IMR-90 (cell line): Measurements from ENCODE around the gene NOL4L. TPM values are rescaled to one million over a fixed set of nuclear protein-coding genes. Genes with fewer than 3 reads are reported as not detected.

ENCODE experiments used
- ATAC-seq: fragments of 200-7000 bp; cut with Tn5 transposase; 2 replicates; pipeline ENCODE4 v1.9.1; 2020; ENCODE audit warnings: low read depth, mild to moderate bottlenecking, moderate library complexity
- BruUV-seq: library from RNA; stranded (reverse); fragments of 400-500 nt; replicated peaks from 2 replicates; lab custom pipeline; 2021; lab: Mats Ljungman, UMichigan
- CTCF ChIA-PET: fragments of 300-600 bp; formaldehyde crosslinking; extraction: SDS; loops from one replicate; lab custom pipeline; 2021; ENCODE audit warnings: antibody characterized with exemption; lab: Yijun Ruan, JAX
- POLR2A ChIA-PET: fragments of 300-600 bp; sonication (Branson Sonifier 250); formaldehyde crosslinking; loops from one replicate; lab custom pipeline; 2022; ENCODE audit warnings: antibody characterized with exemption; ENCODE audit not compliant: unreplicated experiment; lab: Charles Lee
- DNase-seq: peaks from one replicate; pipeline ENCODE4 v3.0.0; 2013
- H2AFZ ChIP-seq: replicated peaks from 2 replicates; pipeline ENCODE3; 2013; ENCODE audit warnings: low read length, mild to moderate bottlenecking; ENCODE audit not compliant: poor library complexity
- H2AK5ac ChIP-seq: 2 replicates; pipeline ENCODE4 v1.6.1; 2013; ENCODE audit warnings: low read depth, low read length, inconsistent platforms
- H2AK9ac ChIP-seq: replicated peaks from 2 replicates; pipeline ENCODE3; 2013; ENCODE audit warnings: mild to moderate bottlenecking, low read depth, low read length, moderate library complexity; ENCODE audit not compliant: poor library complexity
- H2BK120ac ChIP-seq: 2 replicates; pipeline ENCODE4 v1.6.1; 2013; ENCODE audit warnings: low read depth, low read length, inconsistent platforms
- H2BK15ac ChIP-seq: 3 replicates; pipeline ENCODE4 v1.6.1; 2013; ENCODE audit warnings: low read depth, low read length, inconsistent platforms
- H2BK20ac ChIP-seq: 2 replicates; pipeline ENCODE4 v1.6.1; 2013; ENCODE audit warnings: low read depth, mild to moderate bottlenecking, inconsistent platforms, low read length, moderate library complexity
- H2BK5ac ChIP-seq: 2 replicates; pipeline ENCODE4 v1.6.1; 2013; ENCODE audit warnings: mild to moderate bottlenecking, low read depth, low read length, inconsistent platforms; ENCODE audit not compliant: poor library complexity, severe bottlenecking
- H3K14ac ChIP-seq: replicated peaks from 2 replicates; pipeline ENCODE4 v1.6.1; 2013; ENCODE audit warnings: low read depth, low read length, inconsistent platforms
- H3K18ac ChIP-seq: 2 replicates; pipeline ENCODE4 v1.6.1; 2013; ENCODE audit warnings: low read depth, low read length, control low read depth
- H3K23ac ChIP-seq: 2 replicates; pipeline ENCODE4 v1.6.1; 2013; ENCODE audit warnings: low read depth, low read length, inconsistent platforms
- H3K27ac ChIP-seq: 2 replicates; pipeline ENCODE4 v1.5.1; 2013; ENCODE audit warnings: mild to moderate bottlenecking, control low read depth, low read length; ENCODE audit not compliant: insufficient read depth
- H3K27me3 ChIP-seq: 2 replicates; pipeline ENCODE4 v1.6.1; 2013; ENCODE audit warnings: low read length; ENCODE audit not compliant: control insufficient read depth, insufficient read depth
- H3K36me3 ChIP-seq: 2 replicates; pipeline ENCODE4 v1.6.1; 2013; ENCODE audit warnings: low read length, mixed read lengths; ENCODE audit not compliant: control insufficient read depth, insufficient read depth
- H3K4ac ChIP-seq: 2 replicates; pipeline ENCODE4 v1.6.1; 2013; ENCODE audit warnings: low read depth, low read length, inconsistent platforms
- H3K4me1 ChIP-seq: 2 replicates; pipeline ENCODE4 v1.6.1; 2013; ENCODE audit warnings: low read length, mixed read lengths; ENCODE audit not compliant: control insufficient read depth, insufficient read depth
- H3K4me2 ChIP-seq: 2 replicates; pipeline ENCODE4 v1.6.1; 2013; ENCODE audit warnings: low read depth, mild to moderate bottlenecking, control low read depth, low read length, moderate library complexity
- H3K4me3 ChIP-seq: 2 replicates; pipeline ENCODE4 v1.5.1; 2013; ENCODE audit warnings: low read depth, mild to moderate bottlenecking, control low read depth, low read length, moderate library complexity; ENCODE audit not compliant: insufficient read depth
- H3K56ac ChIP-seq: 2 replicates; pipeline ENCODE4 v1.6.1; 2013; ENCODE audit warnings: low read length, inconsistent platforms; ENCODE audit not compliant: insufficient read depth; ENCODE audit errors: extremely low read depth
- H3K79me1 ChIP-seq, 2 experiments: 2 replicates each; pipeline ENCODE4 v1.6.1; 2013; ENCODE audit warnings: low read length in 2 of 2, inconsistent platforms in 1 of 2, low read depth in 1 of 2
- H3K9ac ChIP-seq: 2 replicates; pipeline ENCODE4 v1.6.1; 2013; ENCODE audit warnings: low read depth, low read length, control low read depth
- H3K9me1 ChIP-seq: 2 replicates; pipeline ENCODE4 v1.6.1; 2013; ENCODE audit warnings: low read length, inconsistent platforms; ENCODE audit not compliant: insufficient read depth
- H3K9me3 ChIP-seq: 2 replicates; pipeline ENCODE4 v1.6.1; 2013; ENCODE audit warnings: low read length; ENCODE audit not compliant: control insufficient read depth, insufficient read depth
- H4K20me1 ChIP-seq: 2 replicates; pipeline ENCODE4 v1.6.1; 2013; ENCODE audit warnings: low read length, inconsistent platforms; ENCODE audit not compliant: insufficient read depth
- H4K5ac ChIP-seq: 2 replicates; pipeline ENCODE4 v1.6.1; 2013; ENCODE audit warnings: mild to moderate bottlenecking, low read depth, low read length, control low read depth
- H4K8ac ChIP-seq, 2 experiments: 2 replicates each; pipeline ENCODE4 v1.6.1; 2013; ENCODE audit warnings: low read depth in 2 of 2, low read length in 2 of 2, control low read depth in 1 of 2, inconsistent platforms in 1 of 2
- H4K91ac ChIP-seq: 2 replicates; pipeline ENCODE4 v1.6.1; 2013; ENCODE audit warnings: low read depth, low read length, inconsistent platforms; ENCODE audit not compliant: insufficient read depth
- CEBPB ChIP-seq: IDR thresholded peaks from 2 replicates; pipeline ENCODE4 v1.6.1; 2012; ENCODE audit warnings: low read depth, low read length, improper control_type of control experiment
- FOS ChIP-seq: fragments of 150-350 bp; IDR thresholded peaks from 2 replicates; pipeline ENCODE4 v1.6.1; 2016; ENCODE audit warnings: low read depth, low read length
- MAZ ChIP-seq: IDR thresholded peaks from 2 replicates; pipeline ENCODE4 v1.6.1; 2012; ENCODE audit warnings: low read depth, mild to moderate bottlenecking, low read length, improper control_type of control experiment, moderate library complexity, borderline replicate concordance
- MXI1 ChIP-seq: IDR thresholded peaks from 2 replicates; pipeline ENCODE4 v1.6.1; 2012; ENCODE audit warnings: low read depth, mild to moderate bottlenecking, low read length, moderate library complexity, borderline replicate concordance
- POLR2A ChIP-seq: IDR thresholded peaks from 2 replicates; pipeline ENCODE4 v1.6.1; 2012; ENCODE audit warnings: mild to moderate bottlenecking, low read depth, low read length
- RAD21 ChIP-seq: IDR thresholded peaks from 2 replicates; pipeline ENCODE4 v1.6.1; 2012; ENCODE audit warnings: low read length, improper control_type of control experiment
- SMC3 ChIP-seq: fragments of 150-350 bp; IDR thresholded peaks from 2 replicates; pipeline ENCODE4 v1.6.1; 2016; ENCODE audit warnings: low read depth, mild to moderate bottlenecking, antibody characterized with exemption, low read length, moderate library complexity
- USF2 ChIP-seq: fragments of 150-350 bp; IDR thresholded peaks from 2 replicates; pipeline ENCODE4 v1.6.1; 2017; ENCODE audit warnings: mild to moderate bottlenecking, antibody characterized with exemption, low read length, low read depth
- WGBS, 2 experiments: methylation state at CpG; one replicate each; pipeline versions ENCODE4 v1.1.5 to v1.1.7; 2013; ENCODE audit warnings: missing lambda C conversion rate in 2 of 2; ENCODE audit not compliant: insufficient read length in 1 of 2; ENCODE audit errors: extremely low coverage in 2 of 2; 5-methylcytosine and 5-hydroxymethylcytosine counted together
- dilution Hi-C: fragments of 300-500 bp; cut with HindIII; formaldehyde crosslinking; loops from one replicate; pipeline ENCODE4 v1.14.3; 2018; ENCODE audit warnings: low sequenced_read_pairs; ENCODE audit not compliant: unreplicated experiment
- in situ Hi-C: fragments of 300-500 bp; cut with MboI; formaldehyde crosslinking; loops from 3 replicates; pipeline ENCODE4 v1.14.3; 2019; ENCODE audit warnings: low sequenced_read_pairs, inconsistent platforms, mixed read lengths
- intact Hi-C: fragments of 100-400 bp; cut with micrococcal nuclease; formaldehyde crosslinking; loops from 2 replicates; pipeline ENCODE4 v1.10.0; 2022
- polyA plus RNA-seq, 3 experiments: library from polyadenylated mRNA; depleted of rRNA; stranded (reverse); fragments of >200 nt; gene quantifications; 2 replicates each; pipeline ENCODE4 v1.2.3, GENCODE V29; 2012; ENCODE audit warnings: low replicate concordance in 1 of 3
- total RNA-seq: library from RNA; depleted of rRNA; stranded (reverse); fragments of >200 nt; gene quantifications from 2 replicates; pipeline ENCODE4 v1.2.3, GENCODE V29; 2012
- TF ChIP-seq, protein P1 (sequence below): conservative IDR thresholded peaks from 2 replicates; pipeline ENCODE4 v1.5.1; 2012; ENCODE audit warnings: mild to moderate bottlenecking, low read depth, low read length, improper control_type of control experiment

NOL4L gene
- total and polyA plus RNA-seq, 2 of the 4 experiments (the other 2 are of a cell fraction), result 4.7 to 13.3 TPM

GRCh38 chr20:32456869-32457478 lies 128.2 kb downstream of the NOL4L start:
- ATAC-seq (peak; percentile 82), DNase-seq (peak; percentile 17)
- intact Hi-C loops (no loop called here), dilution Hi-C loops (no loop called here), in situ Hi-C loops (no loop called here)
- H4K20me1 ChIP-seq, result peaks cover 24% of the 10 kb centered on the region
- ChIA-PET POLR2A (no interaction called here), CTCF (no interaction called here)
- peak overlapping the region in 1 of 2 experiments; percentile 35; a peak in 2 of 4 replicates for H4K8ac ChIP-seq
- H3K18ac ChIP-seq, result no peak overlapping the region
- peak overlapping the region; percentile 11 for H3K4me3 ChIP-seq
- peak overlapping the region; percentile 76; the same call in 1 of the 2 replicates for H3K4me2 ChIP-seq
- H3K27ac ChIP-seq, result peak overlapping the region; percentile 27
- no peak overlapping the region for H3K56ac ChIP-seq
- no peak overlapping the region for H2BK120ac ChIP-seq
- no peak overlapping the region for H4K5ac ChIP-seq
- H2AFZ ChIP-seq, result peak overlapping the region; percentile 83
- TF ChIP-seq FOS, result no peak
- TF ChIP-seq POLR2A, result no peak
- TF ChIP-seq SMC3, result peak; percentile 53
- TF ChIP-seq USF2, result no peak
- no peak for TF ChIP-seq CEBPB
- no peak for TF ChIP-seq MAZ
- TF ChIP-seq, protein P1, sequence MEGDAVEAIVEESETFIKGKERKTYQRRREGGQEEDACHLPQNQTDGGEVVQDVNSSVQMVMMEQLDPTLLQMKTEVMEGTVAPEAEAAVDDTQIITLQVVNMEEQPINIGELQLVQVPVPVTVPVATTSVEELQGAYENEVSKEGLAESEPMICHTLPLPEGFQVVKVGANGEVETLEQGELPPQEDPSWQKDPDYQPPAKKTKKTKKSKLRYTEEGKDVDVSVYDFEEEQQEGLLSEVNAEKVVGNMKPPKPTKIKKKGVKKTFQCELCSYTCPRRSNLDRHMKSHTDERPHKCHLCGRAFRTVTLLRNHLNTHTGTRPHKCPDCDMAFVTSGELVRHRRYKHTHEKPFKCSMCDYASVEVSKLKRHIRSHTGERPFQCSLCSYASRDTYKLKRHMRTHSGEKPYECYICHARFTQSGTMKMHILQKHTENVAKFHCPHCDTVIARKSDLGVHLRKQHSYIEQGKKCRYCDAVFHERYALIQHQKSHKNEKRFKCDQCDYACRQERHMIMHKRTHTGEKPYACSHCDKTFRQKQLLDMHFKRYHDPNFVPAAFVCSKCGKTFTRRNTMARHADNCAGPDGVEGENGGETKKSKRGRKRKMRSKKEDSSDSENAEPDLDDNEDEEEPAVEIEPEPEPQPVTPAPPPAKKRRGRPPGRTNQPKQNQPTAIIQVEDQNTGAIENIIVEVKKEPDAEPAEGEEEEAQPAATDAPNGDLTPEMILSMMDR, result peak; percentile 79
- peak; percentile 70 for TF ChIP-seq RAD21
- no peak for TF ChIP-seq MXI1
- H3K27me3 ChIP-seq, result no peaks in the 10 kb centered on the region
- peak overlapping the region; percentile 60 for H2AK9ac ChIP-seq
- BruUV-seq, result no TSS peak
- H3K4me1 ChIP-seq, result peaks cover 11% of the 10 kb centered on the region
- no peak overlapping the region for H3K14ac ChIP-seq
- H3K36me3 ChIP-seq, result peaks cover 40% of the 10 kb centered on the region
- H3K9me1 ChIP-seq, result peaks cover 13% of the 10 kb centered on the region; the same call in 1 of the 2 replicates
- H3K9ac ChIP-seq, result no peak overlapping the region
- H2BK5ac ChIP-seq, result no peak overlapping the region
- H3K23ac ChIP-seq, result no peak overlapping the region
- 0 out of 2 replicates have a peak overlapping the region, but pooled peaks have one; percentile 46 for H2AK5ac ChIP-seq
- peaks cover 34 to 59% of the 10 kb centered on the region in 2 experiments for H3K79me1 ChIP-seq
- no peak overlapping the region for H2BK20ac ChIP-seq
- no peaks in the 10 kb centered on the region for H3K9me3 ChIP-seq
- H3K4ac ChIP-seq, result peak overlapping the region; percentile 60; the same call in 1 of the 2 replicates
- H2BK15ac ChIP-seq, result no peak overlapping the region
- 14% methylated on average over 7 of the region's 36 CpGs; no CpG with 5 or more reads in 1 of the 2 experiments for WGBS, 2 experiments
- H4K91ac ChIP-seq, result no peak overlapping the region
